ENCODE measurements around the gene PPFIA2. TPM values are rescaled to one million over a fixed set of nuclear protein-coding genes. Genes with fewer than 3 reads are reported as not detected.

PPFIA2 gene
- total RNA-seq, 2 donors from 2014 or later = not detected

DNA sequence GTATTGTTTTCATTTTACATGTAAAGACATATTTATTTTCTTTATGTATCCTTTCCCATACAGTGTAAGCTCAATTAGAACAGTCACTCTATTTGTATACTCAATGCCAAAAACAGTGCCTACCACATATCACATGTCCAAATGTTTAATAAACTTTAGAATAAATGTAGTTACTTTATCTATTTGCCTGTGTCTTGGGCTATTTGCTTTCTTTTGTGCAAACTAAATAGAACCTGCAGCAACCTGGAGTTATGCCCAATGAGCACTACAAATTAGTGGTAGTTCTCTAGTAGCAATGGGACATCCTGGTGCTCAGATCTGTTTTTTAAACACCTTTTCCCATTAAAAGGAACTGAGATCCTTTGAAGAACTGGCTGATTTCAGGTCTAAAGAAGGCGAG, 186.7 kb downstream of the PPFIA2 start:
- Mint-ChIP-seq H3K4me3 (no peak overlapping the region), H3K27me3 (ENCODE audit: low read depth) (no peaks in the 10 kb centered on the region), H3K4me1 (ENCODE audit: low read depth) (no peaks in the 10 kb centered on the region), H3K27ac (no peak overlapping the region), H3K36me3 (ENCODE audit: insufficient read depth in 2 of 2) (no peaks in the 10 kb centered on the region), H3K9me3 (peaks cover 0 to 1% of the 10 kb centered on the region in 2 donors)
- DNase-seq (no peak), ATAC-seq (replicated peaks in 1 of 2) (no peak)

DNA sequence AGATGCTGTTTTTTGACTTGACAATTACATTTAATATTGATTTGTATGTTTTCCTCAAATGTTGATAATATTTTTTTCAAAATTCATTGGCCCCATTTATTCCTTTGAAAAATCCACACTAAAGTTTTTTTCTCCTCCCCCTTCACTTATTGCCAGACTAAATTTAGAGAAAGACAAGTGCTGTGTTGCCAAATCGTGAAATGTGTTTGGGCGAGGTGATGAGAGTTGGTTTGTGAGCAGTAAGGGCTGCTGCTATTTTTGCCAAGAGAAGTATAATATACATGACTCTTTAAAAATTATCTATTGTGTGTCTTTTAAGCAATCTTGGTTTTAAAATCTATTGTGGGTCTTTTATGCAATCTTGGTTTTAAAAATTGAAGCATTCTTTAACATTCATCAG, 188.9 kb downstream of the PPFIA2 start:
- Mint-ChIP-seq H3K36me3 (ENCODE audit: insufficient read depth in 2 of 2) (no peaks in the 10 kb centered on the region), H3K27ac (no peak overlapping the region), H3K4me1 (ENCODE audit: low read depth) (no peaks in the 10 kb centered on the region), H3K27me3 (ENCODE audit: low read depth) (no peaks in the 10 kb centered on the region), H3K9me3 (peaks cover 0 to 4% of the 10 kb centered on the region in 2 donors), H3K4me3 (no peak overlapping the region)
- ATAC-seq (replicated peaks in 1 of 2) = no peak
- no peak for DNase-seq

DNA sequence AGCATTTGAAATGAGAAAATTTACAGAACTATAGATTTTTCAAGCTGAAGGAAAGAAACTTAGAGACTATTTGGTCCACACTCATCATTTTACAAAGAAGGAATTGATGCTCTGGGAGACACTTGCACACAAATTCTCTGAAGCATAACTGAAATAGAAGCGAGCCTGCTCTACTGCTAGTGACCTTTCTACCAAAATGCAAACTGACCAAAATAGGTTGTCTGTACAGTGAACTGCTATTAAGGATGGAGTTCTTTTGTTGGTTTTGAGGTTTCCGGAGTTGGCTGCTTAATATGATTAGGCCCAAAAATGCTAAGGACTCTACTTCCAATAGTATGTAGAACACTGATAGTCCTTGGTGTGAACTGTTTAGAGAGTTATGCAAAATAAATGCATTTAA, 194.9 kb downstream of the PPFIA2 start:
- H3K27me3 Mint-ChIP-seq (ENCODE audit: low read depth) = no peaks in the 10 kb centered on the region

DNA sequence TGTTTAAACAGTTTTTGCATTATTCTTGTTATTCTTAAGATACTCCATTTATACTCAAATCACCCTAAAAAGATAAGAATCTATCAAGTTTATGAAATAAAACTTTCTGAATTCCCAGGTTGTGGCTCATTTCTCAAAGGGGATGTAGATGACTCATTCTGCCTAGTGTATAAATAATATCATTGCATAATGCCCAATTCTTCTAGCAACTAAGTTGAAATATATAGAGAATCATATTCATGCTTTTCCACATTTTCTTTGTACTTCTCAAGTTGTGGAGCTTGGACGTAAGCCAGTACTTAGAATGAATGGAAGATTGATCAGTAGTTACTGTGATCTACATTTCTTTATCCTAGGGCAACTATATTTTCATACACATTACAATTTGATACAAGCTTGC, 201.1 kb downstream of the PPFIA2 start:
- ATAC-seq (replicated peaks in 1 of 2) = no peak
- Mint-ChIP-seq H3K9me3 (no peaks in the 10 kb centered on the region), H3K36me3 (ENCODE audit: insufficient read depth in 2 of 2) (no peaks in the 10 kb centered on the region), H3K27me3 (ENCODE audit: low read depth) (no peaks in the 10 kb centered on the region), H3K4me1 (ENCODE audit: low read depth) (no peaks in the 10 kb centered on the region), H3K4me3 (no peak overlapping the region), H3K27ac (no peak overlapping the region)
- no peak for DNase-seq

More for the DNA sequence above, 194.9 kb downstream of the PPFIA2 start:
- no peak overlapping the region for H3K27ac Mint-ChIP-seq
- no peaks in the 10 kb centered on the region for H3K4me1 Mint-ChIP-seq (ENCODE audit: low read depth)
- H3K4me3 Mint-ChIP-seq = no peak overlapping the region
- H3K9me3 Mint-ChIP-seq = peaks cover 0 to 3% of the 10 kb centered on the region in 2 donors
- no peak for DNase-seq
- no peak for ATAC-seq (replicated peaks in 1 of 2)
- H3K36me3 Mint-ChIP-seq (ENCODE audit: insufficient read depth in 2 of 2) = no peaks in the 10 kb centered on the region

DNA sequence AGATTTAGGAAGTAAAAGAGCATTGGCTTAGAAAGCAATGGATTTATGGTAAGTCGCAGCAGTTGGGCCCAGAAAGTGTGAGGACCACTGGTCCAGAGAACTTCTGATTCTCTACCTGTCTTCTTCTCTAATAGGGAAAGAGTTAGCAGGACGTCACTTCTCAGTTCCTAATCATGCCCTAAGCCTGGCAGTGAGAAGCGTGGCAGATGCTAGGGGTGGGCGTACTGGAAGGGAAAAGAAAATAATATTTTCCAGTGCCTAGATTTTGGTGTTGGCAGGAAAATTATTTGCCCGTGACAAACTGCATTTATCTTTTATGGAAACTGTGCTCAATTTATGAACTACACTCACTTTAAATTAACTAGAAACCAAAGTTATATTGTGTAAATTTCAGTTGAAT, 212.3 kb downstream of the PPFIA2 start:
- H3K36me3 Mint-ChIP-seq (ENCODE audit: insufficient read depth in 2 of 2) = no peaks in the 10 kb centered on the region

DNA sequence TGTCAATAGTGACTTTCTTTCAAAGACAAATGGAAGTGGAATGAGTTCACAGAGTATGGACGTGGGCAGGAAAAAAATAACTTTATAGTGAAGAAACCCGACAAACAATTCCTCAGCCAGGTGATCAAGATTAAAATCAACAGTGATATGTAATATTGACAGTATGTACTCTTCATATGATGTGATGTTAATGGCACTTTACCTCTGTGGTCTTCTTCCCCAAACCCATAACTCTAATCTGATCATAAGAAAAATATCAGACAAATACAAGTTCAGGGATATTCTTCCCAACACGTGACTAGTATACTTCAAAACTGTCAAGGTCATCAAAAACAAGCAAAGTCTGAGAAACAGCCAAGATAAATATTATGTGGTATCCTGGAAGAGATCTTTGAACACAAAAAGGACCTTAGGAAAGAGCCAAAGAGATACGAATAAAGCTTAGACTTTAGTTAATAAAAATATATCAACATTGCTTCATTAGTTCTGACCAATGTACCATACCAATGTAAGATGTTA, 215.5 kb downstream of the PPFIA2 start:
- H3K4me3 Mint-ChIP-seq = no peak overlapping the region

More for the DNA sequence above, 212.3 kb downstream of the PPFIA2 start:
- Mint-ChIP-seq H3K9me3 (peaks cover 0 to 1% of the 10 kb centered on the region in 2 donors), H3K4me1 (ENCODE audit: low read depth) (no peaks in the 10 kb centered on the region), H3K27me3 (ENCODE audit: low read depth) (no peaks in the 10 kb centered on the region), H3K27ac (no peak overlapping the region), H3K4me3 (no peak overlapping the region)
- ATAC-seq (replicated peaks in 1 of 2) (no peak), DNase-seq (no peak)

DNA sequence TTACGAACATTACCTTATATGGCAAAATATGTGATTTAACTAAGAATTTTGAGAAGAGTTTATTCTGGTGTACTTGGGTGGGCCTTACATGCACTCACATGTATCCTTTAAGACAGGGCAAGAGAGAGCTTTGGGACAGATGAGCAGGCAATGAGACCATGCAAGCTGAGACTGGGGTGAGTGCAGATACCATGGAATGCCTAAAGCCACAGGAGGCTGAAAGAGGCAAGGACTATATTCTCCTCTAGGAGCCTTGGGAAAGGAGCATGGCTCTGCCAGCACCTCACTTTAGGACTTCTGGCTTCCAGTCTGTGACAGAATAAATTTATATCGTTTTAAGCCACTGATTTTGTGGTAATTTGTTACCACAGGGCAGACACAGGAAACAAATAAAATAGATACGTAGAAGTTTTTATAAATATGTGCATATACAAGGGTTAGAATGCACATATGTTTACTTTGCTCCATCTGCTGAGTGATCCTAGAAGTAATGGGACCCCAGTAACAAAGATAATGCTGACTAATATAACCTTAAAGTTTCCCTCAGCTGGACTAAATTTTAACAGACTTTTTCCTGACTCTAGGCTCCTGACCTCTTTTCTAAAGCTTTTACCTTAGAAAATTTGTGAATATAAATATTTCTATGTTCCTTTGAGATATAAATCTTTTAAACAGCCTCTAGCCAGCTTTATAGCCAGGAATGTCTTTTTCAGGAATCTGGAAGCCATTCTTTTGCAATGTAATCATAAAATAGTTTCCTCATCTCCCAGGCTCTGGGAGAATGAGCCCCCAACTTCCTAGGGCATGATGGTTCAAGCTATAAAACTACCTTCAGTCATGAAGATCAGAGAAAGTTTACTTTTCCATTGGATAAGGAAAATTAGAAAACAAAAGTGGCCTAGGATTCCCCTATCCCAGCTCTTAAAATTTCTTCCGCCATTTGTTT, 216.8 kb downstream of the PPFIA2 start:
- Mint-ChIP-seq H3K36me3 (ENCODE audit: insufficient read depth in 2 of 2) (no peaks in the 10 kb centered on the region), H3K4me3 (no peak overlapping the region), H3K27ac (no peak overlapping the region), H3K9me3 (peaks cover 7 to 9% of the 10 kb centered on the region in 2 donors), H3K27me3 (ENCODE audit: low read depth) (no peaks in the 10 kb centered on the region), H3K4me1 (ENCODE audit: low read depth) (no peaks in the 10 kb centered on the region)
- no peak for DNase-seq
- no peak for ATAC-seq (replicated peaks in 1 of 2)

More for the DNA sequence above, 215.5 kb downstream of the PPFIA2 start:
- Mint-ChIP-seq H3K27me3 (ENCODE audit: low read depth) (no peaks in the 10 kb centered on the region), H3K4me1 (ENCODE audit: low read depth) (no peaks in the 10 kb centered on the region), H3K9me3 (peaks cover 3 to 5% of the 10 kb centered on the region in 2 donors), H3K36me3 (ENCODE audit: insufficient read depth in 2 of 2) (no peaks in the 10 kb centered on the region), H3K27ac (no peak overlapping the region)
- ATAC-seq (replicated peaks in 1 of 2) (no peak), DNase-seq (no peak)

DNA sequence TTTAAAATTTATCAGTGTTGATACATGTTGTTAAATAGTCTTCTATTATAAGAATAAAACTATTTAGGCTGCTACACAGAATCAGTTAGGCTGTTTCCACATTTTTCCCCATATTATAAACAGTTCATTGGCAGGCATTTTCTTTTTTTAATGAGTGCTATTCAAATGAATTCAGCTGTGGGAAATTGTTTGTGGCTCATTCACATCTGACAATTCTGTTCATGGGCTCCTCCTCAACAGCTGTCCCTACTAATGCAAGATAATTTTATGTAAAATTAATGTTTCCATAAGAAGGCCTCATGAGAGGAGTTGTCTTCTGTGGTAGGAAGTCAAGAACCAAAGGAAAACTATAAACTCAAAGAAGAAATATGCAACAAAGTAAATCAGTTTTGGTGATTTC, 218.0 kb downstream of the PPFIA2 start:
- H3K9me3 Mint-ChIP-seq = peaks cover 7 to 9% of the 10 kb centered on the region in 2 donors
- no peaks in the 10 kb centered on the region for H3K4me1 Mint-ChIP-seq (ENCODE audit: low read depth)
- no peaks in the 10 kb centered on the region for H3K27me3 Mint-ChIP-seq (ENCODE audit: low read depth)
- no peak overlapping the region for H3K4me3 Mint-ChIP-seq
- no peaks in the 10 kb centered on the region for H3K36me3 Mint-ChIP-seq (ENCODE audit: insufficient read depth in 2 of 2)
- ATAC-seq (replicated peaks in 1 of 2) = no peak
- DNase-seq = no peak
- no peak overlapping the region for H3K27ac Mint-ChIP-seq

DNA sequence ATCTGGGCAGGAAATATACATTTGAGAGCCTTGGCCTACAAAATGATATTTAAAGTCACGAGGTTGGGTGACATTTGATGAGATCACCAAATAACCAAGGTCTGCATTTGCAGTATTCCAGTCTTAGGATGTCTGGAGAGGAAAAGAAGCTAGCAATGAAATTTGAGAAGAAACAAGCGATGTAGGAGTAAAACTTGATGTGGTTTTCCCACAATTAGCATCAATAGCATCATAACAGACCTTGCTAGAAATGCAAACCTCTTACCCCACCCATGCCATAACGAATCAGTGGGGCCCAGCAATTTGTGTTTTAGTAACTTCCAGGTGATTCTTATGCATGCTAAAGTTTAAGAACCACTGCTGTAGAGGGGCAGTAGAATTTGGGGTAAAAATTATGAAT, 219.9 kb downstream of the PPFIA2 start:
- no peak for ATAC-seq (replicated peaks in 1 of 2)
- Mint-ChIP-seq H3K27me3 (ENCODE audit: low read depth) (no peaks in the 10 kb centered on the region), H3K4me3 (no peak overlapping the region), H3K9me3 (peaks cover 7 to 11% of the 10 kb centered on the region in 2 donors), H3K27ac (no peak overlapping the region), H3K36me3 (ENCODE audit: insufficient read depth in 2 of 2) (no peaks in the 10 kb centered on the region), H3K4me1 (ENCODE audit: low read depth) (no peaks in the 10 kb centered on the region)
- DNase-seq = no peak

DNA sequence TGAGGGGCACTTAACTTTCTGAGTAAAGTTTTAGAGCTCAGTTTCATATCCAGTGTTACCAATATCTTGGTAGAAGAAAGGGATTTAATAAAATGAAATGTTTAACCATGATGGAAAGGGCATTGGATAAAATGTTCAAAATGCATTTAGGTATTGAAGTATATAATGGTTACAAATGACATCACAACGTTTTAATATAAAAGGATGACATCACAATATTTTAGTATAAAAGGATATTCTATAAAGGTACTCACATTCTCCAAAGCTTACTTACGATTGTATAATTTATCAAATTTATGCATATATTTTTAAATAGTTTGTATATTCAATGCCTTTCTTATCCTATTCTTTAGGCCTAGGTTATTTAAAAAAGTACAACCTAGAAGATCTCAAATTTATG, 226.1 kb downstream of the PPFIA2 start:
- Mint-ChIP-seq H3K27ac (no peak overlapping the region), H3K27me3 (ENCODE audit: low read depth) (no peaks in the 10 kb centered on the region)
- ATAC-seq (replicated peaks in 1 of 2) = no peak

DNA sequence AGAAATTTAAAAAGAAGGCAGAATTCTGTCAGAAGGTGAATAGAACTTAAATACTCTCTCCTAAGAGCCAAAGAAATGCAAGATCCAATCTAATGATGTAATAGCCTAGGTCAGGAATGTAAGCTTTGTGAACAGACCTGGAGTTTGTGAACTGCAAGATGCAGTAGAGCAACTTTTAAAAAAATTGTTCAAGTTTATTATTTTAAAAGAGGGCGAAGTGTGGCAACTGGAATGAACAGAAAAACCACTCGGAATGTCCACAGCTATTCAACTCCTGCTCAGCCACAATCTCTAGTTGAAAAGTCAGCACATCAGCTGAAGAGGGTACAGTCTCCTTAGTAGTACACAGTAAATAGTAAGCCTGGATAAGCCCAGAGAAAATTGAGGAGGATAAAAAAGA, 228.8 kb downstream of the PPFIA2 start:
- Mint-ChIP-seq H3K9me3 (peaks cover 0 to 5% of the 10 kb centered on the region in 2 donors), H3K27ac (no peak overlapping the region), H3K4me1 (ENCODE audit: low read depth) (no peaks in the 10 kb centered on the region), H3K4me3 (no peak overlapping the region), H3K27me3 (ENCODE audit: low read depth) (no peaks in the 10 kb centered on the region), H3K36me3 (ENCODE audit: insufficient read depth in 2 of 2) (no peaks in the 10 kb centered on the region)
- no peak for ATAC-seq (replicated peaks in 1 of 2)
- no peak for DNase-seq

More for the DNA sequence above, 226.1 kb downstream of the PPFIA2 start:
- DNase-seq = no peak
- Mint-ChIP-seq H3K4me3 (no peak overlapping the region), H3K36me3 (ENCODE audit: insufficient read depth in 2 of 2) (no peaks in the 10 kb centered on the region), H3K9me3 (peaks cover 0 to 2% of the 10 kb centered on the region in 2 donors), H3K4me1 (ENCODE audit: low read depth) (no peaks in the 10 kb centered on the region)

DNA sequence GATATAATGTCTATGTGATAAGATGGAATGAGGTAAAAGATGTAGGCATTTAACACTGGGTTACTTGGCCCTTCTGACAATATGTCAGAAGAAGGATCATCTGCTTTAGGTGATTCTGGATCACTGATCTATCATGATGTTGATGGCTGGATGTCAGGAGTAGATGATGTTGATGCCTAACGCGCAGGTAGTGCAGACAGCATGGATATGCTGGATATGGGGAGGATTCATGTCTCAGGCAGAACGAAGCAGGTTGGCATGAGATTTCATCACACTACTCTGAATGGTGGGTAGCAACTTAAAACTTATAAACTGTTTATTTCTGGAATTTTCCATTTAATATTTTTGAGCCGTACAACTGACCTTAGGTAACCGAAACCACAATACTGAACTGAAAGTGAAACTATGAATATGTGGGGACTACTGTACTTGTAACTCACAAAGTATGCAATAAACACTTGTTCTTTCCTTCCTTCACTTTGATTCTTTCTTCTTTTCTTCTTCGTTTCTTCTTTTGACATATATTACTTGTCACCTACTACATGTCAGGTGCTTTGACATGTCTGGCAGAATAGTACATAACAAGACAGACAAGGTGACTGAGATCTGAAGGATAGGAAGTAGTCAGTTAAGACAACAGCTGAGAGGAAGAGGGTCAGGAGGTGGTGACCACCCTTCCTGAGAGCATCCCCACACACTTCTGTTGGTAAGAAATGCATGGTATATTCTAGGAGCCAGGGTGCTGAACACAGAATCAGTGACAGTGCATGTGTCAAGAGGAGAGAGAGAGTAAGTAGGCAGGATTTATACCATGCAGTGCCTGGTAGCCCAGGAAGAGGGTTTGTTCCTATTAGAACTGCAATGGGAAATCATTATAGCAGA, 238.8 kb downstream of the PPFIA2 start:
- Mint-ChIP-seq H3K4me3 (no peak overlapping the region), H3K27me3 (ENCODE audit: low read depth) (no peaks in the 10 kb centered on the region), H3K9me3 (peaks cover 5 to 6% of the 10 kb centered on the region in 2 donors), H3K27ac (no peak overlapping the region), H3K36me3 (ENCODE audit: insufficient read depth in 2 of 2) (peaks cover 0 to 2% of the 10 kb centered on the region in 2 donors), H3K4me1 (ENCODE audit: low read depth) (peaks cover 4% of the 10 kb centered on the region)
- DNase-seq (no peak), ATAC-seq (replicated peaks in 1 of 2) (no peak)

DNA sequence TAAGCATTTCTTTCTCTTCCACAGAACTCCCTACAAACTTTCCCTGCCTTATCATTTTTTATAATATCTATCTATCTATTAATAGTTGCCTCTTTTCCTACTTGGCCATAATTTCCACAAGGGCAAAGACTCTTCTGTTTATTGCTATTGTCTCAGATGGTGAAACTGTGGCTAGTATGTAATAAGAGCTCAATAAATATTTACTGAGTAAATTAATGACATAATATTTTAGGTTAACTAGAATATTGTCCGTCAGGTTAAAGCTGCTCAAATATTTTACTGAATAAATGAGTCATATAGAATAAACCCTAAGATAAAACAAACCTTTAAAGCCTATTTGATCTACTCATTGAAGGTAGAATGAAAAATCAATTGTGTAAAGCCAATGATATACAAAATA, 240.5 kb downstream of the PPFIA2 start:
- Mint-ChIP-seq H3K36me3 (ENCODE audit: insufficient read depth in 2 of 2) (peaks cover 0 to 2% of the 10 kb centered on the region in 2 donors), H3K27me3 (ENCODE audit: low read depth) (no peaks in the 10 kb centered on the region), H3K9me3 (peaks cover 5 to 6% of the 10 kb centered on the region in 2 donors), H3K4me1 (ENCODE audit: low read depth) (peaks cover 4% of the 10 kb centered on the region), H3K27ac (no peak overlapping the region), H3K4me3 (no peak overlapping the region)
- ATAC-seq (replicated peaks in 1 of 2) = no peak
- no peak for DNase-seq
